Retina (tissue), 1 donor: ENCODE data around the gene PCGF2.
"Not testable (repeated sequence)": the region's sequence is repeated elsewhere in the genome, so short reads cannot be mapped to it uniquely, and the experiment has no call there.

ENCODE experiments used
- DNase-seq: peaks from one replicate; pipeline ENCODE4 v3.0.0-alpha.2; 2016

PCGF2 gene

DNA sequence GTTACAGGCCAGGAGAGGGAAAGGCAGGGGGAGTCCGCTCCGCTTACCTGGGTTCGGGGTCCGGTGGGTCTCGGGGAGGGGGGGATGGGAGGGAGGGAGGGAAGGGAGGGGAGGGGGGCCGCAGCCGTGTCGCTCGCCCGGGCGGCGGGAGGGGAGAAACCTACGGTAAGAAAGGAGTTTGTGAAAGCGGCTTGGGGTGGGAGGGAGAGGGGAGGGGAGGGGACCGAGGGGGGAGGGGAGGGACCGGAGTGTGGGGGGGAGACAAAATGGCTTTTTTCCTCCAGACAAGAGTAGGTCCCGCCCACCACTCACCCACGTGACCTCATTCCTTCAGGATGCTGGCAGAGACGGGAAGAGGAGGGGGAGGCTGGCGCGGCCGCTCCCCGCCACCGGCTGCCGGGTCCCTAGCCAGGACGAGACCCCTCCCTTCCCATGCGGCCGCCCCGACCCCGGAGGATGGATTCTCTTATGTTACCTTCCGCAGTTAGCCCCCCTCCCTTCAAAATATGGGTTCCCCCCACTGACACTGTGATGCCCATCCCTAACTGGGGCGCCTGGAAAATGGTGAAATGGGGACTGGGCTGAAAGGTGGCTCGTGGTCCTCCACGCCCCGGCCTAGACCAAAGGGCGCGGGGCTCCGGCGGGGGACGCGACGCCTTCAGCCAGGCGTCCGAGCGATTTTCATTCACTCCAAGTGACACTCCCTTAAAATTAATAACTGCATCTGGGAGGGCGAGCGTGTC is at the start of gene PCGF2:
Gene PCGF2, minus strand, starts transcription at position 188 of the 743 bp plus-strand sequence. CDS start 7,934 bp downstream, outside the sequence.
- peak; percentile 89 for DNase-seq

DNA sequence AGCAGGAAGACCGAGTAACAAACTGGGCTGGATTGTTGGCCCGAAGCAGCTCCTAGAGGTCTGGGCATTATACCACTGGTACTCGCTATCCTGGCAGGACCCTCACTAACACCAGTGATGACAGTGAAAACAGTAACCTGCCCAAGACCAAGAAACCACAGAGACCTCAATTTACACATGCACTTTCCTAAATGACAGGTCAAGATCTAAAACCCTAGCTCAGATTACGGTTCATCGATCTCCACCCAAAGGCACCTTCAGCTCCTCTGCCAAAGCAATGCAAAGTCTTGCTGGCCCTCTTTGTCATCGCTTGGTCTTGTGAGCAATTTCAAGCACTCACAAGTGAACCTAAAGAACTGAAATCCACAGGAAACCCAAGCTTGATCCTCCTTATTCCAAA is 49.7 kb upstream of the PCGF2 start:
- DNase-seq, result no peak

DNA sequence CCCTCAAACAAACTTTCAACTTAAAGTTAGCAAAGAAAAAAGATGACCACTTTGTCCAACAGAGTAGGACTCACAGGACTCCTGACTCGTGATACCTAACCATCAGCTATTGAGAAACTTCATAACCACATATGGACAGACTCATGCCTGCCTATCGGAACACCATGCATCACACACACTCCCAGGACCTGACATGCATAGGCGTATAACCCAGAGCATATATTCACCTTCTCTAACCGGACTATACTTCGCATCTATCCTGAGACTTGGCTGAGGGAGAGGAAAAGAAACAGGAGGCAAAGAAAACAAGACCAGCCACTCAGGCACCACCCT is 49.0 kb upstream of the PCGF2 start:
- no peak for DNase-seq

DNA sequence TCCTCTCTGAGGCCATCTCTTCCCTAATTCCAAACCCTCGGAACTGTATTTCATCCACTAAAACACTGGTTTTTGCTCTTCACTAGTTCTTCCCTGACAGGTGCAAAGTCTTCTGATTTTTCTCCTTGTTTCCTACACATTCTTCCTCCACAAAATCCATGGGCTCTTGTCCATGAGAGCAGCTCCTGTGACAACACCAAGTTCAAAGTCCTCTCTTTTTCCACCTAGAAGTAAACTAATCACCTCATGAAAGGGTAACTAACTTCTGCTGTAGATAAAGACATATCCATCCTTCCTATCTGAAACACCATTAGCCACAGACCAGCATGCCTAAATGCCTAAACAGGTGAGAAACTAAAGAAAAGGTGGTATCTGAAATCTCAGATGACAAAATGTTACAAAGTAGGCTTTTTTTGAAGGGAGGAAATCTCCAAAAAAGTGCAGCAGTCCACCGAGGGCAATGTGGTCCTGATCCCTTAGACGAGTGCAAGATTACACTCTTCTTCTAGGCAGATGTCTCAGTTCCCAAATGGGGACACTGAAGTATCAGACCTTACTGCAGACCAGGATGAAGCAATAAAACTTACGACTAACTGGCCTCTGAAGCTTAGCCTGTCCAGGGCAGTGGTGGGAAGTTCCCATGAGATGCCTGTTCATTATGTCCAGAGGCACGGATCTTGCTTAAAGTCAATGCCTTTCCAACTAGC is 48.5 kb upstream of the PCGF2 start:
- DNase-seq, result no peak

DNA sequence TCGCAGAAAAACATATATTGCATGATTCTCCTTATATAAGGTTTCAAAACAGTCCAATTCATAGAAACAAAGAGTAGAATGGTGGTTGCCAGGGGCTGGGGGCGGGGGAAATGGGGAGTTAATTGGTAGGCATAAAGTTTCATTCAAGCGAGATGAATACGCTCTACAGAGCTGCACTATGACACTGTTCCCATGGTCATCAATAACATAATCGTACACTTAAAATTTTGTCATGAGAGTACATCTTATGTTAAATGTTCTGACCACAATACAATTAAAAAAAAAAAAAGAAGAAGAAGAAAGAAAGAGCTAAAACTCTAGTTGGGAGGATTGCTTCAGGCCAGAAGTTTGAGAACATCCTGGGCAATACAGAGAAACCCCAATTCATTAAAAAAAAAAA is 46.1 kb upstream of the PCGF2 start:
- no peak for DNase-seq

DNA sequence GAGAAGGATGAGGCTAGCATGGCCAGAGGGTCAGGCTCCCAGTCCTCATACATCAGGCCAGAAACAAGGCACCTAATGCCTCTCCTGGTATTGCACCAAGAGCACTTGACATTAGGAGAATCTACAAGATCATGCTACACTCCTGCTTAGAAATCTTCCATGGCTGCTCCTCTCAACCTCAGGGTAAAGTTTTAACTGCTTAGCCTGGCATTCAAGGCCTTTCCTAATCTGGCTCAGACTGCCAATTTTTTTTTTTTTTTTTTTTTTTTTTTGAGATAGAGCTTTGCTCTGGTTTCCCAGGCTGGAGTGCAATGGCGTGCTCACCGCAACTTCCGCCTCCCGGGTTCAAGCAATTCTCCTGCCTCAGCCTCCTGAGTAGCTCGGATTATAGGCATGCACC is 43.0 kb upstream of the PCGF2 start:
- DNase-seq, result no peak

DNA sequence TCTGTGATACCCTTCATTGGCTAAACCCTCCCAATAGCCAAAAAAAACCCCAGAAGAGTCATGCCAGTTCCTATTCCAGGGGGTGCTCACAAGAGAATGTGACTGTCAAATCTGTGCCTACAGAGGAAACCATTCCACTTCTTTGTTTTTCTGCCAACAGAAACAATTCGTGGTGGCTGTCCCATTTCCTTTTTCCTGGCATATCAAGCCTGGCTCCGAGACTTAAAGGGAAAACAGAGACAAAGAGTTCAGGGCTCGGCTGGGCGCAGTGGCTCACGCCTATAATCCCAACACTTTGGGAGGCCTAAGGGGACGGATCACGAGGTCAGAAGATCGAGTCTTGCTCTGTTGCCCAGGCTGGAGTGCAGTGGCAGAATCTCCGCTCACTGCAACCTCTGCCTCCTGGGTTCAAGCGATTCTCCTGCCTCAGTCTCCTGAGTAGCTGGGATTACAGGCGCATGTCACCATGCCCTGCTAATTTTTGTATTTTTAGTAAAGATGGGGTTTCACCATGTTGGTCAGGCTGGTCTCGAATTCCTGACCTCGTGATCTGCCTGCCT is 42.1 kb upstream of the PCGF2 start:
- not testable (repeated sequence) for DNase-seq

DNA sequence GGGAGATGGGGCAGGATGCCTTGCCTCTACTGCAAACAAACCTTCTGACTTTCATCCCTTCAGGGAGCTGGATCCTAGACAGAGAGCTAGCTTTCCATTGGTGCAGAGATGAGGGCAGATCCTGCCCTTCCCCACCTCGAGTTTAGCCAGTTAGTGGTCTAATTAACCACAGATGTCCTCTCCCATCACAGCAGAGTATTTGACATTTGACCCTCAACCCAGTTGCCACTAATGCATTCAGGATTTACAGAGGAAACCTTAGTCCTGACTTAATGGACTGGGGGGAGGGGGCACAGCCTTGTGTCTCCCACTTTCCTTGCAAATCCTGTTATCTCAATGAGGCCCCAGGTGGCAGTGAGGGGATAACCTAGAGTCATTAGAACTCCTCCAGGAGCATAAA is 41.0 kb upstream of the PCGF2 start:
- DNase-seq, result peak; percentile 34

DNA sequence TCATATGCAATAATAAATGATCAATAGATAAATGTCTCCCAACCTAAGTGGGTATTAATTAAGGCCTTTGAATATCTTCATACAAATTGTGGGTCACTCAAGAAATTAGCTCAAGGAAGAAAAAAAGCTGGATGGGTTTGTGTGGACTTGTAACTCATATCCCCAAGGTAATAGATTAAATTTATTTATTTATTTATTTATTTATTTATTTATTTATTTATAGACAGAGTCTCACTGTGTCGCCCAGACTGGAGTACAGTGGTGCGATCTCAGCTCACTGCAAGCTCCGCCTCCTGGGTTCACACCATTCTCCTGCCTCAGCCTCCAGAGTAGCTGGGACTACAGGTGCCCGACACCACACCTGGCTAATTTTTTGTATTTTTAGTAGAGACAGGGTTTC is 39.9 kb upstream of the PCGF2 start:
- DNase-seq, result not testable (repeated sequence)

DNA sequence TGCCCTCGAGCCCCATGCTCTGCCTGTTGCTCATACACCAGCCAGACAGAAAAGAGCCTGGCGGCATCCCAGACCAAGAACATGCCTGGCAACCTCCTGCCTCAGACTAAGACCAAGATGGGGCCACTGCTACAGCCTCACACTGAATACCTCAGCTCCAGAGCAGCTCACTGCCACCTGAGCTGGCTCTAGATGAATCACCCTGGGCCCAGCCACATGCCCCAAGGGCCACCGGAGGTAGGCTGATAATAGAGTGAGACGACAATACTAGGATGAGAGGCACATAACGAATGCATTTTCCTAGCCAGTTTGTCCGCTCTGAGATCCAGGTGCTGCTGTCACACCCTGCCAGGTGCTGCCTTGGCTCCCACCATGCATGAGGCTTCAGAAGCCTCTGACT is 38.2 kb upstream of the PCGF2 start:
- no peak for DNase-seq

DNA sequence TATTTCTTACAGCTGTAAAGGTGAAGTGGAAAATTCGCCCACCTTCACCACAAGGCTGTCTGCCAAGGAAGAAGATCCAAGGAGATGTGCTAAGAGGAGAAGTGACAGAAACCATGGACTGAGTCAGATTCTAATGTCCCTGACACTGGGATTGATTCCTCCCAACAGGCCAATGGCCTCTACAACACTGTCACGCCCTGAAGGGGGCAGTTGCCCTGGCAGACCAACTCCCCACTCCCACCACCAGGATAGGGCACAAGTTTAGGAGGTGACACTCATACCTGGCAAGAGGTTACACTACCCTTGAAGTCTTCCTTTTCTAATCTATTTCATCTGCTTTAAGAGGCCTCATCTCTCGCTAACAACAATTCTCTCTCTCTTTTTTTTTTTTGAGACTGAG is 35.1 kb upstream of the PCGF2 start:
- DNase-seq, result no peak

DNA sequence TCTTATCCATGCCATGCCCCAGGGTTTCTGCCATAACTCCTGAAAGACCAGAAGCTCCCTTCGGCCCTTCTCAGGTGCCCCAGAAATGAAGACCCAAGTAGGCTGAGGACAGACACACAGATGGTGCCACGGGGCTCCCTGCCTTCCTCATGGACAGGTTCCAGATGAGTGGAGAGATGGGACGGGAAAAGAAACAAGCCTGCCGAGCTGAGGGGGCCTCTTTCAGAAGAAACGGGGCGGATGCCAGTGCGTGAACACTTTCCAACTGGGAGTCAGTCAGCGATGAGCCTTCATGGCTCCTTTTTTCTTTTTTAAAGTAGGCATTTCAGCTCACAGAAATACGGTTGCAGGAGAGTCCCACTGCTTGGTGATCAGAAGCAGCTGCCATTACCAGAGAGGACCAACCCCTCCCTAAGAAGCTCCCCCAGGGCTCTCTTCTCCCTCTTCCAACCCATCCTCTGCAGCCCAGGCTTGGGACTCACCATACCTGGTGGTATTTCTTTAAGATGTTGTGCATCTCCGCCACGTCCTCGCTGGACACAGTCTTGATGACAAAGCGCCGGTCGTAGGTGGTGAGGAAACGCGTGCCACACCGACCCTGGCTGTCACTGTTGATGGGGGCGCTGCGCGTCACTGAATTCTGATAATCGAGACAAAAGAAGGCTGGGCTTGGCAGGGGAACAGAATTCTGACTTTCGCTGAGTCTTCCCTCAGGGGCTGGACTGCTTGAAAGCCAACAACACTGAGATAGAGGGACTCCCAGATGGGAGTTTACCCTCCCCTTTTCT is 32.0 kb upstream of the PCGF2 start:
- DNase-seq, result no peak

DNA sequence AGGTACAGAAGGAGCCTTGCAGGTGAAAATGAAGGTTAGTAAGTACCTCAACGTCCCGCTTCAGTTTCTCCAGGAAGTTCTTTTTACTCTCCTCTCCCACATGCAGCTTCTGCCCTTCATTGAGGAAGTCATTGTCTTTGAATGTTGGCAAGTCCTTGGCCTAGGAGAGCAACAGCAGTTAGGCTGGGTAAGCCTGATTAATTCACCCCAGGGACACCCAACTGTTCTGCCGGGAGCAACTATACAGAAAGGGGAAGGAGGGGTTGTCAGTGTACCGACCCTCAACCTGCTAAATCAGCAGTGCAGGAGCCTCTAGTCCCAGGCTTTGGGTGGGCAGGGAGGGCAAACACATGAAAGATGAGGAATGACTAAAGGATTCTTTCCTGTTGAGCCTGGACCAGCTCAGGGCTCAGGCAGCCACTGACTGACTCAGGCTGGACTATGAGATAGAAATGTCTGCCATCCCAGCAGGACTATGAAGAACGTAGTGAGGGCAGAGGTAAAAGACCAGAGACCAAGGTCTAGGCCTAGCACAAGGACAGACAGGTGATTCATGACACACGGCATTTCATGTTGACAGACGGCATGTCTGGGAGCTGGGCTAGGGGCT is 29.6 kb upstream of the PCGF2 start:
- DNase-seq, result no peak

DNA sequence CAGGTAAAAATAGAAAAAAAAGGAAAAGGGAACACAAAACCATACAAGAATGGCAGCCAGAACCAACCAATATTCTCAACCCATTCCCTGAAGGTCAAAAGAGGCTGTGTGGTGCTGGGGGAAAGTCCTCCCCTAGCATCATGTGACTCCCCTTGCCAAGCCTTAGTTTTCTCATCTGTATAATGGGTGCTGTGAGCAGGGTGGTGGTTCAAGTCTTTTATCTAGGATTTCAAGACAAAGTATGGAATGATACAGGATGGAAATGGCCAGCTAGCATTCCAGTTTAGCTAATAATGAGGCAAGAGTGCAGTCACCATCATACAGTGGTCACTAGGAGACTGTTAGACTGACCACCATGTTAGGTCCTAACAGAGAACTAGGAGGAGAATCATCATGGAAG is 25.1 kb upstream of the PCGF2 start:
- DNase-seq, result no peak

DNA sequence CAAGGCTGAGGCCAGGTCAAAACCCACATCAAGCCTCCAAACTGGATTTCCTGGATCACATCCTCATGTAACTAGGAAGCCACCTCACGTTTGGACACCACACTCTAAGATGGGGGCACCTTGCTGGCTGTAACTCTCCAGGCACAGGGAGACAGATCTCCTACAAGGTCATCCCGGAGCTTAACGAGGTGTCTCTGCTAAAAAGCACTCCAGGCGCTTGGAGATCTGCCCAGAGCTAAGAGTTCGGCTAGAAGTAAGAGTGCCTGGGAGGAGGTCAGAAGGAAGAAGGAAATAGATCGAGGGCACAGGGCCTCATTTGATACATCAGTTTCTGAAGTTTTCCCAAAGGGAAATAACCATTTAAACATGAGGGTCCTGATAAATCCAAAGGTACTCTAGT is 20.3 kb upstream of the PCGF2 start:
- no peak for DNase-seq

DNA sequence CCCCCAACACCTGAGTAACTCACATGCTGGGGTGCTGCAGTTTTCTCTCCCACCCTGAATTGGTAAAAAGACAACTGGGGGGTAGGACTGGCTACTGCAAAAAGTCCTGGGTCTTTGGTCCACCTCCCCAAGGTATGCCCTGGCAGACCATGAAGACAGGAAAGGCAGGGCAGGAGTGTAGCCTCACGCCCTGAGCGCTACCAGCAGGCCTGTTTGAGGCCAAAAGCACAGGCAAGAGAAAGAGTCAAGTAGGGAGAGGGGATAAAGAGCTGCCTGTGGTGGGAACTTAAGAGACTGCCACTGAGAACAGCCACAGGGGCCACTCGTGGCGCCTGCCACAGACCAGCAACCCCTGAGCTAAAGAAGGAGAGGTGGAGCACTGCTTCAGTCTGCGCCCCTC is 18.2 kb upstream of the PCGF2 start:
- DNase-seq, result no peak

DNA sequence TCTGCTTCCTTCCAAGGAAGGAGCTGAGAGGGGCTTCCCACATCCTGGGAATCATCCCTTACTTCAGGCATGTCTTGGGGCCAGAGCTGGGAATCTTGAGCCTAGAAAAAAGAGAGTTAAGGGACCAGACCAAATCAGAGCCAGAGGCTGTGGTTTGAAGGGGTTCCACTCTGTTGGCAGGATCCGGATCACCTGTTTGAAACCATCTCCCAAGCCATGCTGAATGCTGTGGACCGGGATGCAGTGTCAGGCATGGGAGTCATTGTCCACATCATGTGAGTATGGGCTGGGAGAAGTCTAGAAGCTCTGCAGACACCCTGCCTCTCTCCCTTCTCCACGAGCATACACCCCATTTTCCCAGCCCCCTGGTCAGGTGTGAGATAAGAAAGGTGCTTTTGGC is 14.1 kb upstream of the PCGF2 start:
- no peak for DNase-seq

DNA sequence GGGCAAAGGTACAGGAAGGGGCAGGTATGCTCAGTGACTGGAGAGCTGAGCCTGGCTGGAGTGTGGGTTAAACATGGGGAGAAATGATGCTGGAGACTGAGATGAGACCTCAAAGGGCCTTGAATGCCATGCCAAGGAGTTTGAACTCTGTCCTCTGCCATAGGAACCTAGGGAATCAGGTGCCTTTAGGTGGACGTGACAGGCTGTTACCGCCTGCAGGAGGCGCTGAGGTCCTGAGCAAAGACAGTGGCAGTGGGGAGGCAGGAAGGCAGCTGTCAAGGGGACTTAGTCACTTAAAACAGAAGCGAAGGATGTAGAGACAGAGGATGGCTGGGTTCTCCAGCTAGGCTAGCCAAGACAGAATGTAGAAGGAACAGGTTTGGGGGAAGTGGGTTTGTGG is 13.5 kb upstream of the PCGF2 start:
- no peak for DNase-seq

DNA sequence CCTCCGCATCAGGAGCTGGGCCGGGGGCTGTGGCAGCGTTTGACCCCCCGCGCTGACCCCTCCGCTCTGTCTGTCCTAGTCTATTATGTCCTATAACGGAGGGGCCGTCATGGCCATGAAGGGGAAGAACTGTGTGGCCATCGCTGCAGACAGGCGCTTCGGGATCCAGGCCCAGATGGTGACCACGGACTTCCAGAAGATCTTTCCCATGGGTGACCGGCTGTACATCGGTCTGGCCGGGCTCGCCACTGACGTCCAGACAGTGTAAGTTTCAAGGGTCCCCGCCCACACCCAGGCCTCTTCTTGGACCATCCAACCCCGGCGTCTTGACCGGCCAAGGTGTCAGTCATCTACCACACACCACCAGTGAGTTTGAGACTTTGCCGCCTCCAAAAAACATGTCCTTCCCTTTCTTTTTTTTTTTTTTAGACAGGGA is 5.0 kb upstream of the PCGF2 start:
- no peak for DNase-seq

DNA sequence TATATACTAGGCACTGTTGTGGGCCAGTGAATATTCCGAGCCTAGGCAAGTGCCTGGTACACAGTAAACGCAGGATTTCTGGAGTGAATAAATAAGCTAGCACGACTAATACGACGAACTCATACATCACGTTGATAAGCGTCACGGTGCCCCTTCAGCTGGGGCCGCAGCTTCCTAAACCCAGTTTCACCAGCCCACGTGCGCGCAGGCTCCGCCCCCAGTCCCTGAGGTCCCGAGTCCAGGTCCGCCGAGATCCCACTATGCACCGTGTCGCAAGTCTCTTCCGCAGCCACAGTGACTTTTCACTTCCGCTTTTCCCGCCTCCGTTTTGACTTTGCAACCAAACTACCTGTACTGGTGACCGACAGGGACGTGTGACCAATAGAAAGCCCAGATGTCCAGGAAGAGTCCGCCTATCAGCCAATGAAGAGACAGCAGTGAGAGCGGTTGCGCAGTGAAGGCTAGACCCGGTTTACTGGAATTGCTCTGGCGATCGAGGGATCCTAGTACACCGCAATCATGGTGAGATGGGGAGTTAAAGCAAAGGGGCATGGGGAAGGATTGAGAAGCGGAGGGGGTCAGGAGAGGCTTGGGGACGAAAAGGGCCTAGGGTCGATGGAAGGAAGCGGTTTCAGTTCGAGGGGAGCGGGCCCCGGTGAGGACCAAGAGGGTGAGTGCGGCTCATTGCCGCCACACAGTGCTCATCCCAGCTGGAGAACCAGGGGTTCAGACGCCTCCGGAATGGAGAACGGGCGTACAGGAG is 4.4 kb upstream of the PCGF2 start, which contains the start of gene PSMB3:
Gene PSMB3, plus strand, starts transcription at position 434 of the 763 bp plus-strand sequence. Its CDS starts 86 bp downstream, at position 520.
- peak; percentile 96 for DNase-seq

DNA sequence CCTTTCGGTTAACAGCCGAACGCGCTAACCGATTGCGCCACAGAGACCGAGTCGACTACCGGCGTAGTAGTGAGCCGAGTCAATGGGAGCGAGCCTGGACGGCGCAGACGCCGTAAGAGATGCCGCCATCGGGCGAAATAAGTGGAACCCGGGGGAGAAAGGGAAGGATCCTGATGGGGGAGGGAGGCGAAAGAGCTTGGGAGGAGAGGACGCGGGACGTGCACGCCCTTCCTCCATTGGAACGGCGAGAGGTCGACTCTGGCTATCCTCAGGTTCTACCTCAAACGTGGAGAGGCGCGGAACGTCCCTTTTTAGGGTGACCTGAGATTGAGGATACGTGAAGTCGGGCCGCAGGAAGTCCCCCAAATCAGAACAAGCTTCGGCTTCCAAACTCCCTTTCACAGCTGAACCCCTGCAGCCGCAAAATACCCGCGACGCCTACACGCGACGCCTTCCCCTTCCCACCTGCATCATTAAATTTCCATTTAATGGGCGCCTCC is 3.7 kb upstream of the PCGF2 start:
- DNase-seq, result peak; percentile 93
